ENCODE data around the gene SYNC.
"Not testable (repeated sequence)": the region's sequence is repeated elsewhere in the genome, so short reads cannot be mapped to it uniquely, and the experiment has no call there.

The SYNC gene

GRCh38 chr1:32701951-32702598 is 495 bp downstream of the SYNC start:
- Histone ChIP-seq H3K27ac (ENCODE audit: poor library complexity, severe bottlenecking) (peak overlapping the region; percentile 39), H3K27me3 (ENCODE audit: insufficient read depth, poor library complexity, severe bottlenecking) (no peaks in the 10 kb centered on the region), H3K4me3 (ENCODE audit: severe bottlenecking) (peak overlapping the region; percentile 56), H3K4me1 (ENCODE audit: insufficient read depth, poor library complexity, severe bottlenecking) (peaks cover 10% of the 10 kb centered on the region), H3K36me3 (ENCODE audit: low read depth) (no peaks in the 10 kb centered on the region), H3K9me3 (ENCODE audit: severe bottlenecking) (no peaks in the 10 kb centered on the region)
- no peak for TF ChIP-seq CTCF (IDR thresholded peaks at IDR 0.05; ENCODE audit: poor library complexity, severe bottlenecking)
- DNase-seq (ENCODE audit: low spot score) (no peak), ATAC-seq (ENCODE audit: low read depth) (peak; percentile 22; the same call in 1 of the 3 replicates)

GRCh38 chr1:32701421-32701911 is 1.1 kb downstream of the SYNC start:
- Histone ChIP-seq H3K4me3 (ENCODE audit: severe bottlenecking) (no peak overlapping the region), H3K27ac (ENCODE audit: poor library complexity, severe bottlenecking) (peak overlapping the region; percentile 39)
- peak; percentile 18; the same call in 2 of the 3 replicates for ATAC-seq (ENCODE audit: low read depth)

GRCh38 chr1:32696996-32697395 is 5.6 kb downstream of the SYNC start:
- H3K27me3 ChIP-seq (ENCODE audit: insufficient read depth, poor library complexity, severe bottlenecking); H3K4me1 ChIP-seq (ENCODE audit: insufficient read depth, poor library complexity, severe bottlenecking); H3K27ac ChIP-seq (ENCODE audit: poor library complexity, severe bottlenecking); H3K9me3 ChIP-seq (ENCODE audit: severe bottlenecking); DNase-seq (ENCODE audit: low spot score); H3K4me3 ChIP-seq (ENCODE audit: severe bottlenecking); ATAC-seq (ENCODE audit: low read depth); H3K36me3 ChIP-seq (ENCODE audit: low read depth): not testable (repeated sequence)

More at GRCh38 chr1:32701421-32701911, 1.1 kb downstream of the SYNC start:
- no peak for TF ChIP-seq CTCF (IDR thresholded peaks at IDR 0.05; ENCODE audit: poor library complexity, severe bottlenecking)
- no peaks in the 10 kb centered on the region for H3K9me3 ChIP-seq (ENCODE audit: severe bottlenecking)
- no peaks in the 10 kb centered on the region for H3K36me3 ChIP-seq (ENCODE audit: low read depth)
- no peaks in the 10 kb centered on the region for H3K27me3 ChIP-seq (ENCODE audit: insufficient read depth, poor library complexity, severe bottlenecking)
- DNase-seq (ENCODE audit: low spot score) = no peak
- peaks cover 10% of the 10 kb centered on the region for H3K4me1 ChIP-seq (ENCODE audit: insufficient read depth, poor library complexity, severe bottlenecking)

GRCh38 chr1:32696041-32696440 is 6.5 kb downstream of the SYNC start:
- Histone ChIP-seq H3K9me3 (ENCODE audit: severe bottlenecking) (no peaks in the 10 kb centered on the region), H3K27ac (ENCODE audit: poor library complexity, severe bottlenecking) (no peak overlapping the region), H3K4me3 (ENCODE audit: severe bottlenecking) (no peak overlapping the region)

More at GRCh38 chr1:32696041-32696440, 6.5 kb downstream of the SYNC start:
- ATAC-seq (ENCODE audit: low read depth) = no peak
- no peak for TF ChIP-seq CTCF (IDR thresholded peaks at IDR 0.05; ENCODE audit: poor library complexity, severe bottlenecking)
- no peak for DNase-seq (ENCODE audit: low spot score)
- Histone ChIP-seq H3K36me3 (ENCODE audit: low read depth) (no peaks in the 10 kb centered on the region), H3K4me1 (ENCODE audit: insufficient read depth, poor library complexity, severe bottlenecking) (no peaks in the 10 kb centered on the region), H3K27me3 (ENCODE audit: insufficient read depth, poor library complexity, severe bottlenecking) (no peaks in the 10 kb centered on the region)
